ENCODE data around the gene PLD5. TPM values are rescaled to one million over a fixed set of nuclear protein-coding genes. Genes with fewer than 3 reads are reported as not detected.

PLD5 gene
- total and polyA plus RNA-seq, 4 donors, result under 0.01 to 0.17 (median 0.05) TPM; not detected in 1

DNA sequence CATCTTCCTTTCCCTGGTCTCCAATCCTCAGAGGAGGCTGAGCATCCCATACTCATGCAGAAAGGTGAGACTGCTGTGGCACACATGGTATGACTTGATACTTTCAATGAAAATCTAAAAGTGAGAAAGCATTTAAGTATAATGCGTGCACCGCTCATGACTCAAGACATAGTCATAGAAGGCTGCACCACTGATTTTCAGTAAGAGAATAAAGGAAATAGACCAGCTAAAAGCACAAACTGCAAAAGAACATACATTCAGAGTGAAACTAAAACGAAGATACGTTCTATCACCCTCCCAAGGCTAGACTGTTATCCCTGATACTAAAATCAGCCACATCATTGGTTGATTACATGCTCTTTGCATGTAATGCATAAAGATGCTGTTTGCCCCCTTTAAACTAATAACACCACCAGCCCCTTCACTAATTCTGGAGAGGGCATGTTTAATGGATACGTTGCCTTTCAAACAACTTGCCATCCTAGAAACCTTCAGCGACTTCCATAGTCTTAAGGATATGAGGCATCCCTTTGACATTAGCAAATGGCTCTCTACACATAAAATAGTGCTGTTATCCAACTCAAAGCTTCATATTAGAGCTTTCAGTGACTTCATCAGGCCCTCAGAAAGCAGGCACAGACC, 2.1 kb downstream of the PLD5 start:
- DNase-seq (ENCODE audit: low spot score), result no peak
- no peaks in the 10 kb centered on the region for H3K36me3 ChIP-seq (ENCODE audit: control insufficient read depth in 4 of 4, insufficient read depth in 3 of 4, low read depth in 1 of 4, low read length in 3 of 4)
- peaks cover 0 to 3% (median 0%) of the 10 kb centered on the region in 4 donors for H3K9me3 ChIP-seq (ENCODE audit: control insufficient read depth in 4 of 4, low read length in 3 of 4)
- no peak for TF ChIP-seq JUND (IDR thresholded peaks at IDR 0.05)
- TF ChIP-seq FOXA1 (IDR thresholded peaks at IDR 0.05), result no peak
- no peak for TF ChIP-seq HNF4A (conservative IDR thresholded peaks at IDR 0.05)
- TF ChIP-seq SP1 (IDR thresholded peaks at IDR 0.05), result no peak
- TF ChIP-seq, protein P1, sequence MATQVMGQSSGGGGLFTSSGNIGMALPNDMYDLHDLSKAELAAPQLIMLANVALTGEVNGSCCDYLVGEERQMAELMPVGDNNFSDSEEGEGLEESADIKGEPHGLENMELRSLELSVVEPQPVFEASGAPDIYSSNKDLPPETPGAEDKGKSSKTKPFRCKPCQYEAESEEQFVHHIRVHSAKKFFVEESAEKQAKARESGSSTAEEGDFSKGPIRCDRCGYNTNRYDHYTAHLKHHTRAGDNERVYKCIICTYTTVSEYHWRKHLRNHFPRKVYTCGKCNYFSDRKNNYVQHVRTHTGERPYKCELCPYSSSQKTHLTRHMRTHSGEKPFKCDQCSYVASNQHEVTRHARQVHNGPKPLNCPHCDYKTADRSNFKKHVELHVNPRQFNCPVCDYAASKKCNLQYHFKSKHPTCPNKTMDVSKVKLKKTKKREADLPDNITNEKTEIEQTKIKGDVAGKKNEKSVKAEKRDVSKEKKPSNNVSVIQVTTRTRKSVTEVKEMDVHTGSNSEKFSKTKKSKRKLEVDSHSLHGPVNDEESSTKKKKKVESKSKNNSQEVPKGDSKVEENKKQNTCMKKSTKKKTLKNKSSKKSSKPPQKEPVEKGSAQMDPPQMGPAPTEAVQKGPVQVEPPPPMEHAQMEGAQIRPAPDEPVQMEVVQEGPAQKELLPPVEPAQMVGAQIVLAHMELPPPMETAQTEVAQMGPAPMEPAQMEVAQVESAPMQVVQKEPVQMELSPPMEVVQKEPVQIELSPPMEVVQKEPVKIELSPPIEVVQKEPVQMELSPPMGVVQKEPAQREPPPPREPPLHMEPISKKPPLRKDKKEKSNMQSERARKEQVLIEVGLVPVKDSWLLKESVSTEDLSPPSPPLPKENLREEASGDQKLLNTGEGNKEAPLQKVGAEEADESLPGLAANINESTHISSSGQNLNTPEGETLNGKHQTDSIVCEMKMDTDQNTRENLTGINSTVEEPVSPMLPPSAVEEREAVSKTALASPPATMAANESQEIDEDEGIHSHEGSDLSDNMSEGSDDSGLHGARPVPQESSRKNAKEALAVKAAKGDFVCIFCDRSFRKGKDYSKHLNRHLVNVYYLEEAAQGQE (IDR thresholded peaks at IDR 0.05), result no peak
- TF ChIP-seq RXRA (IDR thresholded peaks at IDR 0.05), result no peak
- TF ChIP-seq, protein P2, sequence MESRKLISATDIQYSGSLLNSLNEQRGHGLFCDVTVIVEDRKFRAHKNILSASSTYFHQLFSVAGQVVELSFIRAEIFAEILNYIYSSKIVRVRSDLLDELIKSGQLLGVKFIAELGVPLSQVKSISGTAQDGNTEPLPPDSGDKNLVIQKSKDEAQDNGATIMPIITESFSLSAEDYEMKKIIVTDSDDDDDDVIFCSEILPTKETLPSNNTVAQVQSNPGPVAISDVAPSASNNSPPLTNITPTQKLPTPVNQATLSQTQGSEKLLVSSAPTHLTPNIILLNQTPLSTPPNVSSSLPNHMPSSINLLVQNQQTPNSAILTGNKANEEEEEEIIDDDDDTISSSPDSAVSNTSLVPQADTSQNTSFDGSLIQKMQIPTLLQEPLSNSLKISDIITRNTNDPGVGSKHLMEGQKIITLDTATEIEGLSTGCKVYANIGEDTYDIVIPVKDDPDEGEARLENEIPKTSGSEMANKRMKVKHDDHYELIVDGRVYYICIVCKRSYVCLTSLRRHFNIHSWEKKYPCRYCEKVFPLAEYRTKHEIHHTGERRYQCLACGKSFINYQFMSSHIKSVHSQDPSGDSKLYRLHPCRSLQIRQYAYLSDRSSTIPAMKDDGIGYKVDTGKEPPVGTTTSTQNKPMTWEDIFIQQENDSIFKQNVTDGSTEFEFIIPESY (IDR thresholded peaks at IDR 0.05), result no peak
- no peak for TF ChIP-seq HNF4G (IDR thresholded peaks at IDR 0.05)
- TF ChIP-seq, protein P3, sequence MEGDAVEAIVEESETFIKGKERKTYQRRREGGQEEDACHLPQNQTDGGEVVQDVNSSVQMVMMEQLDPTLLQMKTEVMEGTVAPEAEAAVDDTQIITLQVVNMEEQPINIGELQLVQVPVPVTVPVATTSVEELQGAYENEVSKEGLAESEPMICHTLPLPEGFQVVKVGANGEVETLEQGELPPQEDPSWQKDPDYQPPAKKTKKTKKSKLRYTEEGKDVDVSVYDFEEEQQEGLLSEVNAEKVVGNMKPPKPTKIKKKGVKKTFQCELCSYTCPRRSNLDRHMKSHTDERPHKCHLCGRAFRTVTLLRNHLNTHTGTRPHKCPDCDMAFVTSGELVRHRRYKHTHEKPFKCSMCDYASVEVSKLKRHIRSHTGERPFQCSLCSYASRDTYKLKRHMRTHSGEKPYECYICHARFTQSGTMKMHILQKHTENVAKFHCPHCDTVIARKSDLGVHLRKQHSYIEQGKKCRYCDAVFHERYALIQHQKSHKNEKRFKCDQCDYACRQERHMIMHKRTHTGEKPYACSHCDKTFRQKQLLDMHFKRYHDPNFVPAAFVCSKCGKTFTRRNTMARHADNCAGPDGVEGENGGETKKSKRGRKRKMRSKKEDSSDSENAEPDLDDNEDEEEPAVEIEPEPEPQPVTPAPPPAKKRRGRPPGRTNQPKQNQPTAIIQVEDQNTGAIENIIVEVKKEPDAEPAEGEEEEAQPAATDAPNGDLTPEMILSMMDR (IDR thresholded peaks at IDR 0.05; ENCODE audit: low read depth, low read length, missing input control), result no peak
- TF ChIP-seq YY1 (IDR thresholded peaks at IDR 0.05), result no peak
- TF ChIP-seq TAF1 (conservative IDR thresholded peaks at IDR 0.05), result no peak
- TF ChIP-seq, protein P4, sequence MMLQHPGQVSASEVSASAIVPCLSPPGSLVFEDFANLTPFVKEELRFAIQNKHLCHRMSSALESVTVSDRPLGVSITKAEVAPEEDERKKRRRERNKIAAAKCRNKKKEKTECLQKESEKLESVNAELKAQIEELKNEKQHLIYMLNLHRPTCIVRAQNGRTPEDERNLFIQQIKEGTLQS (IDR thresholded peaks at IDR 0.05), result no peak
- no peak for TF ChIP-seq RAD21 (IDR thresholded peaks at IDR 0.05)
- TF ChIP-seq EGR1 (IDR thresholded peaks at IDR 0.05; ENCODE audit: low read depth in 2 of 2), result no peak
- TF ChIP-seq NR2F2 (IDR thresholded peaks at IDR 0.05), result no peak
- TF ChIP-seq, protein P5, sequence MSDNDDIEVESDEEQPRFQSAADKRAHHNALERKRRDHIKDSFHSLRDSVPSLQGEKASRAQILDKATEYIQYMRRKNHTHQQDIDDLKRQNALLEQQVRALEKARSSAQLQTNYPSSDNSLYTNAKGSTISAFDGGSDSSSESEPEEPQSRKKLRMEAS (IDR thresholded peaks at IDR 0.05), result no peak
- no peak overlapping the region for H3K9ac ChIP-seq (ENCODE audit: low read depth in 1 of 2, low read length in 2 of 2)
- H3K4me1 ChIP-seq (ENCODE audit: control insufficient read depth in 4 of 4, insufficient read depth in 4 of 4, low read length in 3 of 4), result peaks cover 2 to 17% (median 8%) of the 10 kb centered on the region in 4 donors
- 53% methylated on average over 6 of the region's 6 CpGs for WGBS
- no peak overlapping the region for H3K27ac ChIP-seq (ENCODE audit: low read depth in 1 of 2, low read length in 2 of 2)
- peaks cover 0 to 14% (median 12%) of the 10 kb centered on the region in 4 donors for H3K27me3 ChIP-seq (ENCODE audit: control insufficient read depth in 4 of 4, insufficient read depth in 4 of 4, low read length in 3 of 4)
- no peak overlapping the region for H3K4me3 ChIP-seq (ENCODE audit: low read depth in 1 of 3, low read length in 3 of 3)

Data from liver (tissue), 9 donors.